Urinary bladder (tissue), 4 donors: ENCODE results near the gene ACTN4. TPM values are rescaled to one million over a fixed set of nuclear protein-coding genes. Genes with fewer than 3 reads are reported as not detected.

ENCODE experiments used
- DNase-seq: peaks from one replicate; pipeline ENCODE4 v3.0.0-alpha.2; 2015; ENCODE audit errors: extremely low spot score
- H3K27ac ChIP-seq: one replicate; pipeline ENCODE4 v1.5.1; 2013; ENCODE audit warnings: low read depth, mild to moderate bottlenecking, moderate library complexity
- H3K36me3 ChIP-seq: one replicate; pipeline ENCODE4 v1.6.1; 2013; ENCODE audit warnings: mild to moderate bottlenecking, moderate library complexity; ENCODE audit not compliant: insufficient read depth
- H3K4me1 ChIP-seq: one replicate; pipeline ENCODE4 v1.6.1; 2013; ENCODE audit warnings: mild to moderate bottlenecking, moderate library complexity; ENCODE audit not compliant: insufficient read depth
- H3K4me3 ChIP-seq: one replicate; pipeline ENCODE4 v1.5.1; 2013; ENCODE audit warnings: low read depth, low read length
- WGBS: extraction: QIAGEN DNeasy Blood & Tissue Kit; methylation state at CpG from one replicate; pipeline ENCODE4 v1.1.7; 2013; 5-methylcytosine and 5-hydroxymethylcytosine counted together
- polyA plus RNA-seq: library from polyadenylated mRNA; stranded (reverse); fragments of 200-250 nt; gene quantifications from one replicate; pipeline ENCODE4 v1.2.3, GENCODE V29; 2013
- total RNA-seq: library from RNA; depleted of rRNA; stranded (reverse); fragments of >200 nt; gene quantifications from one replicate; pipeline ENCODE4 v1.2.3, GENCODE V29; 2014
- donor health status: healthy with polysubstance abuse.
- donor health status: healthy.

The ACTN4 gene
- total and polyA plus RNA-seq, 2 donors = 140 to 304 TPM

GRCh38 chr19:38670921-38671398 is 23.5 kb downstream of the ACTN4 start:
- no peak for DNase-seq
- H3K4me3 ChIP-seq = no peak overlapping the region
- H3K4me1 ChIP-seq = no peaks in the 10 kb centered on the region
- no peak overlapping the region for H3K27ac ChIP-seq
- no peaks in the 10 kb centered on the region for H3K36me3 ChIP-seq
- 64% methylated on average over 3 of the region's 3 CpGs for WGBS

GRCh38 chr19:38671654-38672053 is 24.2 kb downstream of the ACTN4 start:
- H3K27ac ChIP-seq = no peak overlapping the region
- no peaks in the 10 kb centered on the region for H3K36me3 ChIP-seq
- no peak for DNase-seq
- H3K4me3 ChIP-seq = no peak overlapping the region
- 53% methylated on average over 4 of the region's 4 CpGs for WGBS
- H3K4me1 ChIP-seq = no peaks in the 10 kb centered on the region

- WGBS = 89% methylated on average over 4 of the region's 4 CpGs
- H3K36me3 ChIP-seq = no peaks in the 10 kb centered on the region
- no peak overlapping the region for H3K27ac ChIP-seq
- DNase-seq = no peak
- H3K4me3 ChIP-seq = no peak overlapping the region
- no peaks in the 10 kb centered on the region for H3K4me1 ChIP-seq
These were observed 25.6 kb downstream of the ACTN4 start for GRCh38 chr19:38673030-38673429.

GRCh38 chr19:38674388-38675171 is 27.1 kb downstream of the ACTN4 start:
- H3K36me3 ChIP-seq = no peaks in the 10 kb centered on the region
- no peak for DNase-seq
- H3K4me3 ChIP-seq = no peak overlapping the region
- H3K4me1 ChIP-seq = no peaks in the 10 kb centered on the region
- 45% methylated on average over 16 of the region's 16 CpGs for WGBS
- peak overlapping the region; percentile 7 for H3K27ac ChIP-seq

GRCh38 chr19:38675611-38676010 is 28.2 kb downstream of the ACTN4 start:
- Histone ChIP-seq H3K36me3 (no peaks in the 10 kb centered on the region), H3K27ac (peak overlapping the region; percentile 27), H3K4me3 (no peak overlapping the region), H3K4me1 (no peaks in the 10 kb centered on the region)
- WGBS = 64% methylated on average over 5 of the region's 5 CpGs
- no peak for DNase-seq

- Histone ChIP-seq H3K36me3 (no peaks in the 10 kb centered on the region), H3K4me1 (no peaks in the 10 kb centered on the region), H3K4me3 (no peak overlapping the region), H3K27ac (peak overlapping the region; percentile 43)
- no peak for DNase-seq
- WGBS = 20% methylated on average over 13 of the region's 13 CpGs
These were observed 28.8 kb downstream of the ACTN4 start for GRCh38 chr19:38676023-38676877.

GRCh38 chr19:38676878-38677646 is 29.6 kb downstream of the ACTN4 start:
- no peak for DNase-seq
- Histone ChIP-seq H3K36me3 (no peaks in the 10 kb centered on the region), H3K4me1 (no peaks in the 10 kb centered on the region), H3K4me3 (no peak overlapping the region), H3K27ac (peak overlapping the region; percentile 43)
- 72% methylated on average over 11 of the region's 11 CpGs for WGBS

- 75% methylated on average over 15 of the region's 15 CpGs for WGBS
- Histone ChIP-seq H3K4me1 (no peaks in the 10 kb centered on the region), H3K4me3 (no peak overlapping the region), H3K27ac (no peak overlapping the region), H3K36me3 (no peaks in the 10 kb centered on the region)
- no peak for DNase-seq
These were observed 30.9 kb downstream of the ACTN4 start for GRCh38 chr19:38678217-38678890.

- H3K4me1 ChIP-seq = no peaks in the 10 kb centered on the region
- no peak overlapping the region for H3K4me3 ChIP-seq
- H3K27ac ChIP-seq = no peak overlapping the region
- DNase-seq = no peak
- no peaks in the 10 kb centered on the region for H3K36me3 ChIP-seq
- 69% methylated on average over 7 of the region's 7 CpGs for WGBS
These were observed 31.5 kb downstream of the ACTN4 start for GRCh38 chr19:38678891-38679494.

- Histone ChIP-seq H3K4me3 (no peak overlapping the region), H3K4me1 (no peaks in the 10 kb centered on the region), H3K27ac (no peak overlapping the region), H3K36me3 (no peaks in the 10 kb centered on the region)
- DNase-seq = no peak
- WGBS = 67% methylated on average over 4 of the region's 4 CpGs
These were observed 32.4 kb downstream of the ACTN4 start for GRCh38 chr19:38679839-38680238.

GRCh38 chr19:38682195-38682867 is 34.9 kb downstream of the ACTN4 start:
- H3K4me1 ChIP-seq = peaks cover 3% of the 10 kb centered on the region
- no peaks in the 10 kb centered on the region for H3K36me3 ChIP-seq
- peak overlapping the region; percentile 80 for H3K27ac ChIP-seq
- no peak overlapping the region for H3K4me3 ChIP-seq
- DNase-seq = no peak
- 91% methylated on average over 11 of the region's 11 CpGs for WGBS

GRCh38 chr19:38682872-38683392 is 35.5 kb downstream of the ACTN4 start:
- Histone ChIP-seq H3K4me1 (peaks cover 3% of the 10 kb centered on the region), H3K4me3 (no peak overlapping the region)
- WGBS = 82% methylated on average over 7 of the region's 7 CpGs

More at GRCh38 chr19:38682872-38683392, 35.5 kb downstream of the ACTN4 start:
- no peaks in the 10 kb centered on the region for H3K36me3 ChIP-seq
- peak overlapping the region; percentile 80 for H3K27ac ChIP-seq
- DNase-seq = no peak
